Liver (tissue), 3 donors: Measurements from ENCODE around the gene APOB.

Experiments used
- CTCF ChIP-seq: fragments of 150-350 bp; IDR thresholded peaks from 2 replicates; pipeline ENCODE4 v1.5.1; 2017; ENCODE audit warnings: improper control_type of control experiment, low read depth, low read length; ENCODE audit not compliant: missing input control
- EGR1 ChIP-seq, 2 donors: IDR thresholded peaks; 2 replicates each; pipeline ENCODE4 v1.6.1; 2016 to 2018; ENCODE audit warnings: antibody characterized with exemption in 2 of 2, low read depth in 2 of 2
- FOXA1 ChIP-seq: IDR thresholded peaks from 2 replicates; pipeline ENCODE4 v1.6.1; 2016; ENCODE audit warnings: antibody characterized with exemption
- GABPA ChIP-seq, 2 donors: IDR thresholded peaks in 1 of 2; conservative IDR thresholded peaks in 1 of 2; 2 replicates each; pipeline ENCODE4 v1.6.1; 2016; ENCODE audit warnings: antibody characterized with exemption in 2 of 2, mild to moderate bottlenecking in 1 of 2, moderate library complexity in 1 of 2
- HNF4A ChIP-seq, 2 donors: conservative IDR thresholded peaks; 2 replicates each; pipeline ENCODE4 v1.6.1; 2016; ENCODE audit warnings: antibody characterized with exemption in 2 of 2, mild to moderate bottlenecking in 2 of 2
- JUND ChIP-seq, 2 donors: IDR thresholded peaks; 2 replicates each; pipeline ENCODE4 v1.6.1; 2016; ENCODE audit warnings: antibody characterized with exemption in 2 of 2
- MAX ChIP-seq: IDR thresholded peaks from 2 replicates; pipeline ENCODE4 v1.6.1; 2016; ENCODE audit warnings: antibody characterized with exemption
- RAD21 ChIP-seq, 2 donors: IDR thresholded peaks; 2 replicates each; pipeline ENCODE4 v1.6.1; 2016; ENCODE audit warnings: antibody characterized with exemption in 2 of 2, mild to moderate bottlenecking in 2 of 2
- REST ChIP-seq: IDR thresholded peaks from 2 replicates; pipeline ENCODE4 v1.6.1; 2016; ENCODE audit warnings: antibody characterized with exemption, mild to moderate bottlenecking
- SP1 ChIP-seq: IDR thresholded peaks from 2 replicates; pipeline ENCODE4 v1.6.1; 2018; ENCODE audit warnings: antibody characterized with exemption, mild to moderate bottlenecking
- TAF1 ChIP-seq: conservative IDR thresholded peaks from 2 replicates; pipeline ENCODE4 v1.6.1; 2016; ENCODE audit warnings: antibody characterized with exemption, mild to moderate bottlenecking
- YY1 ChIP-seq: IDR thresholded peaks from 2 replicates; pipeline ENCODE4 v1.6.1; 2016; ENCODE audit warnings: antibody characterized with exemption, mild to moderate bottlenecking
- ZBTB33 ChIP-seq: IDR thresholded peaks from 2 replicates; pipeline ENCODE4 v1.6.1; 2016; ENCODE audit warnings: antibody characterized with exemption
- TF ChIP-seq, protein P1 (sequence below): IDR thresholded peaks from 2 replicates; pipeline ENCODE4 v1.6.1; 2016; ENCODE audit warnings: antibody characterized with exemption
- donor health status: healthy.
- donor health status: healthy.

GRCh38 chr2:21039080-21039556, 4.8 kb downstream of the APOB start:
- TF ChIP-seq JUND (IDR thresholded peaks at IDR 0.05) (peak; percentile 3 to 9), CTCF (no peak), GABPA (IDR thresholded peaks at IDR 0.05 in 1 of 2, conservative IDR thresholded peaks at IDR 0.05 in 1 of 2) (no peak), SP1 (peak; percentile 1), MAX (no peak), REST (no peak), ZBTB33 (no peak), RAD21 (IDR thresholded peaks at IDR 0.05) (no peak), EGR1 (IDR thresholded peaks at IDR 0.05; ENCODE audit: low read depth in 2 of 2) (peak in 1 of 2 donors; percentile 8), HNF4A (conservative IDR thresholded peaks at IDR 0.05) (no peak), TAF1 (no peak), YY1 (no peak), FOXA1 (no peak)
- TF ChIP-seq, protein P1, sequence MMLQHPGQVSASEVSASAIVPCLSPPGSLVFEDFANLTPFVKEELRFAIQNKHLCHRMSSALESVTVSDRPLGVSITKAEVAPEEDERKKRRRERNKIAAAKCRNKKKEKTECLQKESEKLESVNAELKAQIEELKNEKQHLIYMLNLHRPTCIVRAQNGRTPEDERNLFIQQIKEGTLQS = no peak
